ENCODE results near the gene IL12RB2. TPM values are rescaled to one million over a fixed set of nuclear protein-coding genes. Genes with fewer than 3 reads are reported as not detected.
"Not testable (repeated sequence)": the region's sequence is repeated elsewhere in the genome, so short reads cannot be mapped to it uniquely, and the experiment has no call there.

Gene IL12RB2
- total RNA-seq, 6 experiments from 2014 or later, result 0.12 to 1.3 (median 0.31) TPM

DNA sequence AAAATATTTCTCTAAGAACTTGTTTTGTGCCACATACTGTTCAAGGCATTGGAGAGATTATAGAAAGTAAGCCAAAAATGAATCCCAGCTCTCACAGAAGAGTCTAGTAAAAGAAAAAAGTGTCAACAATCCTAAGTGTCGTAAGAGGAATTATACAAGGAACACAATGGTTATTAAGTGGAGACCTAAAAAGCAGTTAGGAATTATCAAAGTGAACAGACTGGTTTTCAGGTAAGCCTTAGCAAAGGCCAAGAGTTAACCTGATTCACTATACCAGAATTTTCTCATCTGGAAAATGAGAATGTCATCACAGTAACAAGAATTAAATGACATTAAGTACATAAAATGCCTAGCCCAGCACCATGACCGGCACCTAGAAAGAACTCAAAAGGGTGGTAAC, 106.9 kb downstream of the IL12RB2 start:
- peaks cover 0 to 5% (median under 1%) of the 10 kb centered on the region in 4 donors for H3K4me1 ChIP-seq
- TF ChIP-seq POLR2A (IDR thresholded peaks at IDR 0.05), result no peak
- TF ChIP-seq, protein P1, sequence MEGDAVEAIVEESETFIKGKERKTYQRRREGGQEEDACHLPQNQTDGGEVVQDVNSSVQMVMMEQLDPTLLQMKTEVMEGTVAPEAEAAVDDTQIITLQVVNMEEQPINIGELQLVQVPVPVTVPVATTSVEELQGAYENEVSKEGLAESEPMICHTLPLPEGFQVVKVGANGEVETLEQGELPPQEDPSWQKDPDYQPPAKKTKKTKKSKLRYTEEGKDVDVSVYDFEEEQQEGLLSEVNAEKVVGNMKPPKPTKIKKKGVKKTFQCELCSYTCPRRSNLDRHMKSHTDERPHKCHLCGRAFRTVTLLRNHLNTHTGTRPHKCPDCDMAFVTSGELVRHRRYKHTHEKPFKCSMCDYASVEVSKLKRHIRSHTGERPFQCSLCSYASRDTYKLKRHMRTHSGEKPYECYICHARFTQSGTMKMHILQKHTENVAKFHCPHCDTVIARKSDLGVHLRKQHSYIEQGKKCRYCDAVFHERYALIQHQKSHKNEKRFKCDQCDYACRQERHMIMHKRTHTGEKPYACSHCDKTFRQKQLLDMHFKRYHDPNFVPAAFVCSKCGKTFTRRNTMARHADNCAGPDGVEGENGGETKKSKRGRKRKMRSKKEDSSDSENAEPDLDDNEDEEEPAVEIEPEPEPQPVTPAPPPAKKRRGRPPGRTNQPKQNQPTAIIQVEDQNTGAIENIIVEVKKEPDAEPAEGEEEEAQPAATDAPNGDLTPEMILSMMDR (IDR thresholded peaks at IDR 0.05), result no peak
- 97% methylated on average over 2 of the region's 2 CpGs for WGBS (ENCODE audit: insufficient coverage, low coverage, low lambda C conversion rate, missing lambda C conversion rate)
- DNase-seq (no peak), ATAC-seq (no peak)
- no peaks in the 10 kb centered on the region for H3K27me3 ChIP-seq
- H3K36me3 ChIP-seq, result peaks cover 0 to 88% (median 42%) of the 10 kb centered on the region in 4 donors
- H3K4me3 ChIP-seq, result no peak overlapping the region
- intact Hi-C loops (cut with DNase I), result no loop called here
- H3K27ac ChIP-seq, result no peak overlapping the region
- H3K9me3 ChIP-seq, result no peaks in the 10 kb centered on the region

DNA sequence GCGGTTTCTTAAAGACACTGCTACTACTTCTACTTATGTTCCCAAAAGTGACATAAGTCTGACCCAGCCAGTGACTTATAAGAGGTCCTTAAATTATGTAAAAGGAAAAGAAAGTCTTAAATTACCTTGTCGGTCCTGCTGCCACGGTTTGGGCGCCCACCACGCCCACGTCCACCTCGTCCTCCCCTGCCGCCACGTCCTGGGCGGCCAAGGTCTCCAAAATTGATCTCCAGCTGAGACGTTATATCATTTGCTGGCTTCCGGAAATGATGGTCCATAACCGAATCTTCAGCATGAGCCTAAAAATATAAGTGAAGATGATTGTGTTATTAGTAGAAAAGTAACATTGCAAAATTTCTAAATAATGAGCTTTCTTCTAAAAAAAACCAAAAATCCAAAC, 107.4 kb downstream of the IL12RB2 start:
- WGBS (ENCODE audit: insufficient coverage, low coverage, low lambda C conversion rate, missing lambda C conversion rate), result 89% methylated on average over 6 of the region's 13 CpGs
- ATAC-seq (no peak), DNase-seq (no peak)
- H3K9me3 ChIP-seq, result no peaks in the 10 kb centered on the region
- intact Hi-C loops (cut with DNase I), result no loop called here
- H3K27ac ChIP-seq, result no peak overlapping the region
- no peak for TF ChIP-seq POLR2A (IDR thresholded peaks at IDR 0.05)
- TF ChIP-seq, protein P1 (IDR thresholded peaks at IDR 0.05), result no peak
- no peak overlapping the region for H3K4me3 ChIP-seq
- no peaks in the 10 kb centered on the region for H3K27me3 ChIP-seq
- peaks cover 0 to 88% (median 43%) of the 10 kb centered on the region in 4 donors for H3K36me3 ChIP-seq
- H3K4me1 ChIP-seq, result peaks cover 0 to 9% (median 3%) of the 10 kb centered on the region in 4 donors

DNA sequence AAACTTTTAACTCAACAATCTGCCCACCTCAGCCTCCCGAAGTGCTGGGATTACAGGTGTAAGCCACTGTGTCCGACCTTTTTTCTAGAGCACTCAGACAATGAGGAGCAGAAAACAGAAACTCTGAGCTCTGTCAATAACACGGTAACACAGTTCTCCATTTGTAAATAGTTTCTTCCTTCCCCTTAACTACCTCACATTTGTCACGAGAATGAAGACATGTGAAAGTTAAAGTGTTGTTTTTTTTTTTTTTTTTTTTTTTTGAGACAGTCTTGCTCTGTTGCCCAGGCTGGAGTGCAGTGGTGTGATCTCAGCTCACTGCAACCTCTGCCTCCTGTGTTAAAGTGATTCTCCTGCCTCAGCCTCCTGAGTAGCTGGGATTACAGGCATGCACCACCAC, 110.1 kb downstream of the IL12RB2 start:
- 59% methylated on average over 3 of the region's 4 CpGs for WGBS (ENCODE audit: insufficient coverage, low coverage, low lambda C conversion rate, missing lambda C conversion rate)
- ATAC-seq, result peak in 1 of 4 donors; percentile 35
- H3K27me3 ChIP-seq; DNase-seq; H3K4me3 ChIP-seq; intact Hi-C loops (cut with DNase I); H3K27ac ChIP-seq; H3K9me3 ChIP-seq: not testable (repeated sequence)
- peaks cover 0 to 14% (median 5%) of the 10 kb centered on the region in 4 donors for H3K4me1 ChIP-seq
- peaks cover 0 to 95% (median 57%) of the 10 kb centered on the region in 4 donors for H3K36me3 ChIP-seq

DNA sequence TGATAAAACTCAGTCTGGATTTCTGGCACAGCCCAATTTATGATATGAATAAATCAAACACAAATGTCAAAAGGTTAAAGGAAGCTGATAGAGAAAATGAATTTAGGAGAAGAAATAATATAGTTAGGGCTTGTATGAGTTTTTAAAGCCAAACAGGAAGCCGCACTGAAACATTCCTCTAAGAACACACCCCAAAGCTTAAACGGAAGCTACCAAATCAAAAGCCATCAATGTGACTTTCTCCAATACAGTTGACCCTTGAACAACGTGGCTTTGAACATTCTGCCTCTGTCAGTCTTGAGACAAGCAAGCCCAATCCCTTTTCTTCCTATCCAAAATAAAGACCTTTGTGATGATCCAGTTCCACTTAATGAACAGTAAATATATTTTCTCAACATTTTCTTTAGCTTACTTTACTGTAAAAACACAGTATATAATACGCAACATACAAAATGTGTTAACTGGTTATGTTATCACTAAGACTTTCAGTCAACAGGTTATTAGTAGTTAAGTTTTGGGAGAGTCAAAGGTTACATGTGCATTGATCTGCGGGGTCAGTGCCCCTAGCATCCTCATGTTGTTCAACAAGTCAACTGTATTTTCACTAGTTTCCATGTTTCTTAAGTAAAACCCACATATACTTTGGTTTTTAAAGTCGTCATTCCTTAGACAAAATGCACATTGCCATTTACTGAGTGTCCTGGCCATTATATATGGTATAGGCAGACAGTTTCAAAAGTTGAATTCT, 111.3 kb downstream of the IL12RB2 start:
- peaks cover 0 to 14% (median 5%) of the 10 kb centered on the region in 4 donors for H3K4me1 ChIP-seq
- H3K27me3 ChIP-seq, result no peaks in the 10 kb centered on the region
- no peak for DNase-seq
- peaks cover 5 to 97% (median 57%) of the 10 kb centered on the region in 4 donors for H3K36me3 ChIP-seq
- no peak overlapping the region for H3K4me3 ChIP-seq
- H3K27ac ChIP-seq, result no peak overlapping the region
- intact Hi-C loops (cut with DNase I), result no loop called here
- WGBS (ENCODE audit: insufficient coverage, low coverage, low lambda C conversion rate, missing lambda C conversion rate), result 50% methylated on average over 6 of the region's 6 CpGs
- ATAC-seq, result peak in 1 of 4 donors; percentile 55
- TF ChIP-seq, protein P1 (IDR thresholded peaks at IDR 0.05), result no peak
- TF ChIP-seq POLR2A (IDR thresholded peaks at IDR 0.05), result no peak
- no peaks in the 10 kb centered on the region for H3K9me3 ChIP-seq

DNA sequence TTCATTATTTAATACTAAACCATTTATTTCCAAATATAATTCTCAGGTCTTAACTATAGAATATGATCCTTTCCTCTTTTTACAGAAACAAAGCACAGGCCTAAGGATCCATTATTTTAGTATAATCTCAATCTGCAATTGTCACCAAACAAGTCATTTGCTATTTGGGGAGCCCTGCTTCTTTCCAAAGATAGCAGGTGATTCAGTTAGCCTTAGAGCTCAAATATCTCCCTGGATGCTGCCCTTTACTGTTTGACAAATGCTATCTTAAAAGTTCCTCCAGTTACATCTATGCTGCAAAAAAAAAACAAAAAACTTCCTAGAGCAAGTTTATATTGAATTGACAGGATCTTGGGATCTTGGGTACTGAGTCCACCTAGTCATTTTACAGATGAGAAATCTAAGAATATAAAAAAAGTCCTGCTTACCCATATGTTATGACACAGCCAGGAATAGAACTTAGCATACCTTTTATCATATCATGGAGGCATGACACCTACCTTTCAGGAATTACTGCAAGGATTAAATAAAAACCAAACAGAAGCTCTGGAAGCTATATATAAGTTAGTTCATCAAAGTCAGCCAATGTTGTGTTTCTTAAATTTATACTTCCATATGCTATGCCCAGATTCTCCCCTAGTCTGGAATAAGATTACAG, 113.3 kb downstream of the IL12RB2 start:
- ATAC-seq, result no peak

More for the DNA sequence above, 113.3 kb downstream of the IL12RB2 start:
- TF ChIP-seq, protein P1 (IDR thresholded peaks at IDR 0.05), result no peak
- no peak for TF ChIP-seq POLR2A (IDR thresholded peaks at IDR 0.05)
- Histone ChIP-seq H3K9me3 (no peaks in the 10 kb centered on the region), H3K4me3 (no peak overlapping the region), H3K4me1 (peaks cover 0 to 14% (median 5%) of the 10 kb centered on the region in 4 donors), H3K36me3 (peaks cover 8 to 97% (median 55%) of the 10 kb centered on the region in 4 donors), H3K27me3 (no peaks in the 10 kb centered on the region), H3K27ac (no peak overlapping the region)
- no peak for DNase-seq
- intact Hi-C loops (cut with DNase I), result no loop called here
